Measurements from ENCODE around the gene R3HDML. TPM values are rescaled to one million over a fixed set of nuclear protein-coding genes. Genes with fewer than 3 reads are reported as not detected.
A peak's percentile ranks its signal among the peaks of the same experiment; 100 is the strongest.

The R3HDML gene, protein sequence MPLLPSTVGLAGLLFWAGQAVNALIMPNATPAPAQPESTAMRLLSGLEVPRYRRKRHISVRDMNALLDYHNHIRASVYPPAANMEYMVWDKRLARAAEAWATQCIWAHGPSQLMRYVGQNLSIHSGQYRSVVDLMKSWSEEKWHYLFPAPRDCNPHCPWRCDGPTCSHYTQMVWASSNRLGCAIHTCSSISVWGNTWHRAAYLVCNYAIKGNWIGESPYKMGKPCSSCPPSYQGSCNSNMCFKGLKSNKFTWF
- polyA plus RNA-seq (2013, experiment 1 of 2), result not detected
- polyA plus RNA-seq (2013, experiment 2 of 2), result not detected

DNA sequence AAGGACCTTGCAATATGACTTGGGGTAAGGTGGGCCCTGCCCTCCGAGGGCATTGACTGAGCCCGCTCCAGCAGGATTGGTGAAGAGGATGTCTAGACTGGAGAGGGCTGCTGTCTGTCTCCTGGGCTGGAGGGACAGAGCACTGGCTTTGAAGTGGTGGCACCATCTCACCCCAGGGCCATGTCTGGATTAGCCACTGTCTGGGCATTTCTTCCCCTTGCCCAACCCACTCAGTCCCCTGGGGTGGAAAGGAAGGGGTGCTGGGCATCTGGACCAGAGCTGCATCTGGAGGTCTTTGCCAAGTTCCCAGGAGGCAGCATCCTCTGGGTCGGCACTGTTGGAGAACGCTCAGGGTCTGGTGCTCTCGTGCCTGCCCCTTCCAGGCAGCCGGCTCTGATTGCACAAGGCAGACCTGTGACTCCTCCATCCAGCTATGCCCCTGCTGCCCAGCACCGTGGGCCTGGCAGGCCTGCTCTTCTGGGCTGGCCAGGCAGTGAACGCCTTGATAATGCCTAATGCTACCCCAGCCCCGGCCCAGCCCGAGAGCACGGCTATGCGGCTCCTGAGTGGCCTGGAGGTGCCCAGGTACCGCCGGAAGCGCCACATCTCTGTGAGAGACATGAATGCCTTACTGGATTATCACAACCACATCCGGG lies at the start of gene R3HDML:
Gene R3HDML (plus strand): TSS at position 319 of the 656 bp plus-strand sequence. CDS start 115 bp downstream, at position 434.
- WGBS, result 89% methylated on average over 16 of the region's 16 CpGs
- Histone ChIP-seq H3K27ac (ENCODE audit: low read length, poor library complexity, severe bottlenecking) (no peak within 1 kb of the TSS), H3K23ac (ENCODE audit: low read length in 2 of 2) (no peak within 1 kb of the TSS), H2BK5ac (ENCODE audit: low read depth, low read length, poor library complexity, severe bottlenecking) (no peak within 1 kb of the TSS), H3K36me3 (ENCODE audit: control insufficient read depth in 1 of 2, insufficient read depth in 2 of 2, low read depth in 1 of 2, low read length in 2 of 2) (no peaks in the 10 kb centered on the region), H3K79me1 (replicated peaks; ENCODE audit: low read length, poor library complexity, severe bottlenecking) (no peaks in the 10 kb centered on the region), H4K91ac (ENCODE audit: low read length) (no peak within 1 kb of the TSS), H3K27me3 (ENCODE audit: control insufficient read depth in 1 of 2, insufficient read depth in 1 of 2, low read length in 2 of 2) (peaks cover 31 to 64% of the 10 kb centered on the region in 2 experiments), H3K4me3 (ENCODE audit: insufficient read depth in 1 of 2, low read depth in 1 of 2, low read length in 2 of 2) (no peak within 1 kb of the TSS), H3K18ac (ENCODE audit: low read depth in 1 of 2, low read length in 2 of 2) (no peak within 1 kb of the TSS), H3K4me1 (ENCODE audit: control insufficient read depth, insufficient read depth, low read depth, low read length) (peaks cover 7% of the 10 kb centered on the region), H2BK120ac (ENCODE audit: low read depth, low read length) (no peak within 1 kb of the TSS), H3K9ac (ENCODE audit: low read length) (no peak within 1 kb of the TSS), H3K14ac (ENCODE audit: low read length in 2 of 2) (no peak within 1 kb of the TSS), H2BK12ac (ENCODE audit: low read length in 2 of 2) (no peak within 1 kb of the TSS), H3K4me2 (ENCODE audit: low read length, poor library complexity, severe bottlenecking) (no peak within 1 kb of the TSS), H4K8ac (ENCODE audit: low read length) (peak within 1 kb of the TSS; percentile 25), H2AFZ (ENCODE audit: low read depth, low read length) (no peak within 1 kb of the TSS), H3K4ac (ENCODE audit: low read depth in 1 of 2, low read length in 2 of 2) (no peak within 1 kb of the TSS), H2BK15ac (ENCODE audit: low read depth, poor library complexity, severe bottlenecking) (no peak within 1 kb of the TSS), H3K9me3 (ENCODE audit: control insufficient read depth, low read length) (no peaks in the 10 kb centered on the region), H2AK5ac (ENCODE audit: low read length, severe bottlenecking) (no peak within 1 kb of the TSS)
- DNase-seq, result no peak

DNA sequence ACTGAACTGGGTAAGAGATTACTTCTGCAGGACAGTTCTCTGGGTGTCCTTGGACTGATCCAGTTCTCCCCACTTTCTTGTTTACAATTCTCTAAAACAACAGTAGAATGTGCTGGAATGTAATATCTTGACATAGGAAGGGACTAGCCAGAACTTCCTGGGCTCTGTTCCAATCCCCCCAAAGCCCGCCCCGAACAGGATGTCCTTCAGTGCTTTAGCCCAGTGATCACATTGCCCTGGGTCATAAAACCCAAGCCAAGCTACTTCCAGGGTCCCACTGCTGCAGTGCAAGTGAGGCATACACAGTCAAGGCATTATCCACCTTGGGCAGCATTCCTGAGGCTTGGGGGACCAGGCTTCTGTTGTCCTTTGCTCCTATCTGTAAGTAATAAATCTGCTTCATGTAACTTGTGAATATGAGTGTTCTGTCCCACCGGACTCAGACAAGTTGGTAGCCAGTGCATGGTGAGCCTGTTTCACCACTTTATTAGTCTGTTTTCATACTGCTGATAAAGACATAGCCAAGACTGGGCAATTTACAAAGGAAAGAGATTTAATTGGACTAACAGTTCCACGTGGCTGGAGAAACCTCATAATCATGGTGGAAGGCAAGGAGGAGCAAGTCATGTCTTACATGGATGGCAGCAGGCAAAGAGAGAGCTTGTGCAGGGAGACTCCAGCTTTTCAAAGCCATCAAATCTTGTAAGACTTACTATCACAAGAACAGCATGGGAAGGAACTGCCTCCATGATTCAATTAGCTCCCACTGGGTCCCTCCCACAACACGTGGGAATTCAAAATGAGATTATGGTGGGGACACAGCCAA lies 49.4 kb upstream of the R3HDML start:
- H3K14ac ChIP-seq (ENCODE audit: low read length in 2 of 2), result no peak overlapping the region
- H3K27ac ChIP-seq (ENCODE audit: low read length, poor library complexity, severe bottlenecking), result no peak overlapping the region
- 60% methylated on average over 5 of the region's 5 CpGs for WGBS
- H2BK5ac ChIP-seq (ENCODE audit: low read depth, low read length, poor library complexity, severe bottlenecking), result no peak overlapping the region
- no peaks in the 10 kb centered on the region for H3K9me3 ChIP-seq (ENCODE audit: control insufficient read depth, low read length)
- H3K9ac ChIP-seq (ENCODE audit: low read length), result no peak overlapping the region
- no peak overlapping the region for H2AK5ac ChIP-seq (ENCODE audit: low read length, severe bottlenecking)
- H3K4me3 ChIP-seq (ENCODE audit: insufficient read depth in 1 of 2, low read depth in 1 of 2, low read length in 2 of 2), result no peak overlapping the region
- no peak overlapping the region for H3K4me2 ChIP-seq (ENCODE audit: low read length, poor library complexity, severe bottlenecking)
- H3K36me3 ChIP-seq (ENCODE audit: control insufficient read depth in 1 of 2, insufficient read depth in 2 of 2, low read depth in 1 of 2, low read length in 2 of 2), result no peaks in the 10 kb centered on the region
- no peak overlapping the region for H3K23ac ChIP-seq (ENCODE audit: low read length in 2 of 2)
- no peaks in the 10 kb centered on the region for H3K79me1 ChIP-seq (replicated peaks; ENCODE audit: low read length, poor library complexity, severe bottlenecking)
- H3K4me1 ChIP-seq (ENCODE audit: control insufficient read depth, insufficient read depth, low read depth, low read length), result no peaks in the 10 kb centered on the region
- H4K91ac ChIP-seq (ENCODE audit: low read length), result no peak overlapping the region
- no peak for DNase-seq
- no peak overlapping the region for H3K18ac ChIP-seq (ENCODE audit: low read depth in 1 of 2, low read length in 2 of 2)
- no peak overlapping the region for H2AFZ ChIP-seq (ENCODE audit: low read depth, low read length)
- no peak overlapping the region for H2BK120ac ChIP-seq (ENCODE audit: low read depth, low read length)
- H4K8ac ChIP-seq (ENCODE audit: low read length), result no peak overlapping the region
- H2BK12ac ChIP-seq (ENCODE audit: low read length in 2 of 2), result no peak overlapping the region
- no peak overlapping the region for H3K4ac ChIP-seq (ENCODE audit: low read depth in 1 of 2, low read length in 2 of 2)
- H2BK15ac ChIP-seq (ENCODE audit: low read depth, poor library complexity, severe bottlenecking), result no peak overlapping the region
- H3K27me3 ChIP-seq (ENCODE audit: control insufficient read depth in 1 of 2, insufficient read depth in 1 of 2, low read length in 2 of 2), result peaks cover 0 to 8% of the 10 kb centered on the region in 2 experiments

DNA sequence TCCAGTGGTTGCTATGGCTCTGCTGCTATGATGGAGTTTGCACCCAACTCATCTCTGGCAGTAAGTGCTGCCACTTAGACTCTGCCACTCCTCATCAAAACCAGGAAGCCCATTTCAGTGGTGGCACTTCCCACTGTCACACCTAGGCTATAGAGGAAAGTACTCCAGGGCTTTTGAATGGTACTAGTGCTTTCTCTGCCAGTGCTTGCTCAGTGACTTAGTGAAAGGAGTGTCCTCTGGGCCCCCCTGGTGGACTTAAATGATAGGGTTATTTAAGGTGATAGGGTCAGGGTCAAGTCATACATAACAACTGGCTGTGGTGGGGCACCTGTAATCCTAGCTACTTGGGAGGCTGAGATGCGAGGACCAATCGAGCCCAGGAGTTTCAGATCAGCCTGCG lies 48.6 kb upstream of the R3HDML start:
- Histone ChIP-seq H4K91ac (ENCODE audit: low read length) (no peak overlapping the region), H3K4me1 (ENCODE audit: control insufficient read depth, insufficient read depth, low read depth, low read length) (no peaks in the 10 kb centered on the region), H2BK5ac (ENCODE audit: low read depth, low read length, poor library complexity, severe bottlenecking) (no peak overlapping the region), H3K4me3 (ENCODE audit: insufficient read depth in 1 of 2, low read depth in 1 of 2, low read length in 2 of 2) (no peak overlapping the region), H3K23ac (ENCODE audit: low read length in 2 of 2) (no peak overlapping the region), H2BK120ac (ENCODE audit: low read depth, low read length) (no peak overlapping the region), H3K14ac (ENCODE audit: low read length in 2 of 2) (no peak overlapping the region), H2BK15ac (ENCODE audit: low read depth, poor library complexity, severe bottlenecking) (no peak overlapping the region), H2AFZ (ENCODE audit: low read depth, low read length) (no peak overlapping the region), H4K8ac (ENCODE audit: low read length) (no peak overlapping the region), H3K79me1 (replicated peaks; ENCODE audit: low read length, poor library complexity, severe bottlenecking) (no peaks in the 10 kb centered on the region), H3K4ac (ENCODE audit: low read depth in 1 of 2, low read length in 2 of 2) (no peak overlapping the region), H3K9ac (ENCODE audit: low read length) (no peak overlapping the region), H3K18ac (ENCODE audit: low read depth in 1 of 2, low read length in 2 of 2) (no peak overlapping the region), H3K9me3 (ENCODE audit: control insufficient read depth, low read length) (no peaks in the 10 kb centered on the region), H2AK5ac (ENCODE audit: low read length, severe bottlenecking) (no peak overlapping the region), H2BK12ac (ENCODE audit: low read length in 2 of 2) (no peak overlapping the region), H3K27ac (ENCODE audit: low read length, poor library complexity, severe bottlenecking) (no peak overlapping the region), H3K27me3 (ENCODE audit: control insufficient read depth in 1 of 2, insufficient read depth in 1 of 2, low read length in 2 of 2) (no peaks in the 10 kb centered on the region), H3K4me2 (ENCODE audit: low read length, poor library complexity, severe bottlenecking) (no peak overlapping the region), H3K36me3 (ENCODE audit: control insufficient read depth in 1 of 2, insufficient read depth in 2 of 2, low read depth in 1 of 2, low read length in 2 of 2) (no peaks in the 10 kb centered on the region)
- no peak for DNase-seq
- WGBS, result 88% methylated on average over 3 of the region's 3 CpGs

DNA sequence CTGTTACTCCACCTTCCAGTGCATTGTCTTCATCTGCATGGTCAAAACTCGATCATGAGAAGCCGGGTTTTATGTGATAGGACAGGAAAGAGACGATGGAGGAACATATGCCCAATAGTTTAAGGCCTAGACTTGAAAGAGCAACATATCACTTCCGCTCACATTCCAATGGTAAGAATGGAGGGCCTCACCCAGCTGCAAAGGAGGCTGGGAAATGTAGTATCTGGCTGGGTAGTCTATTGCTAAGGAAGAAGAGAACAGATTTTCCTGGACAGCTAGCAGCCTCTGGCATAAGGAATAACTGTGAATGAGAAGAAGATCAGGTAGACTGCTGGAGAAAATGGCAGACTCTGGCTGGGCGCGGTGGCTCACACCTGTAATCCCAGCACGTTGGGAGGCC lies 45.1 kb upstream of the R3HDML start:
- no peak overlapping the region for H3K18ac ChIP-seq (ENCODE audit: low read depth in 1 of 2, low read length in 2 of 2)
- no peak overlapping the region for H2BK12ac ChIP-seq (ENCODE audit: low read length in 2 of 2)
- H2AK5ac ChIP-seq (ENCODE audit: low read length, severe bottlenecking), result no peak overlapping the region
- no peak overlapping the region for H4K8ac ChIP-seq (ENCODE audit: low read length)
- no peak overlapping the region for H2BK15ac ChIP-seq (ENCODE audit: low read depth, poor library complexity, severe bottlenecking)
- H2AFZ ChIP-seq (ENCODE audit: low read depth, low read length), result no peak overlapping the region
- H3K27me3 ChIP-seq (ENCODE audit: control insufficient read depth in 1 of 2, insufficient read depth in 1 of 2, low read length in 2 of 2), result no peaks in the 10 kb centered on the region
- no peak overlapping the region for H3K23ac ChIP-seq (ENCODE audit: low read length in 2 of 2)
- WGBS, result 83% methylated on average over 7 of the region's 7 CpGs
- H3K27ac ChIP-seq (ENCODE audit: low read length, poor library complexity, severe bottlenecking), result no peak overlapping the region
- H3K9ac ChIP-seq (ENCODE audit: low read length), result no peak overlapping the region
- H3K79me1 ChIP-seq (replicated peaks; ENCODE audit: low read length, poor library complexity, severe bottlenecking), result peaks cover 3% of the 10 kb centered on the region
- H3K14ac ChIP-seq (ENCODE audit: low read length in 2 of 2), result no peak overlapping the region
- H3K9me3 ChIP-seq (ENCODE audit: control insufficient read depth, low read length), result no peaks in the 10 kb centered on the region
- no peak overlapping the region for H4K91ac ChIP-seq (ENCODE audit: low read length)
- no peak overlapping the region for H2BK5ac ChIP-seq (ENCODE audit: low read depth, low read length, poor library complexity, severe bottlenecking)
- H2BK120ac ChIP-seq (ENCODE audit: low read depth, low read length), result no peak overlapping the region
- no peaks in the 10 kb centered on the region for H3K36me3 ChIP-seq (ENCODE audit: control insufficient read depth in 1 of 2, insufficient read depth in 2 of 2, low read depth in 1 of 2, low read length in 2 of 2)
- no peak overlapping the region for H3K4ac ChIP-seq (ENCODE audit: low read depth in 1 of 2, low read length in 2 of 2)
- DNase-seq, result no peak
- peaks cover 2% of the 10 kb centered on the region for H3K4me1 ChIP-seq (ENCODE audit: control insufficient read depth, insufficient read depth, low read depth, low read length)
- H3K4me3 ChIP-seq (ENCODE audit: insufficient read depth in 1 of 2, low read depth in 1 of 2, low read length in 2 of 2), result no peak overlapping the region
- no peak overlapping the region for H3K4me2 ChIP-seq (ENCODE audit: low read length, poor library complexity, severe bottlenecking)
